HG03342 (cell line): Measurements from ENCODE around the gene TRPM3.

ENCODE experiments used
- ATAC-seq: cut with Tn5 transposase; IDR thresholded peaks from one replicate; pipeline ENCODE4 v1.9.1; 2021; ENCODE audit warnings: mild to moderate bottlenecking, moderate library complexity; ENCODE audit not compliant: unreplicated experiment

TRPM3 gene

GRCh38 chr9:70901746-70902145 lies 219.7 kb downstream of the TRPM3 start:
- ATAC-seq: no peak

GRCh38 chr9:70901013-70901412 lies 220.4 kb downstream of the TRPM3 start:
- ATAC-seq: no peak

DNA sequence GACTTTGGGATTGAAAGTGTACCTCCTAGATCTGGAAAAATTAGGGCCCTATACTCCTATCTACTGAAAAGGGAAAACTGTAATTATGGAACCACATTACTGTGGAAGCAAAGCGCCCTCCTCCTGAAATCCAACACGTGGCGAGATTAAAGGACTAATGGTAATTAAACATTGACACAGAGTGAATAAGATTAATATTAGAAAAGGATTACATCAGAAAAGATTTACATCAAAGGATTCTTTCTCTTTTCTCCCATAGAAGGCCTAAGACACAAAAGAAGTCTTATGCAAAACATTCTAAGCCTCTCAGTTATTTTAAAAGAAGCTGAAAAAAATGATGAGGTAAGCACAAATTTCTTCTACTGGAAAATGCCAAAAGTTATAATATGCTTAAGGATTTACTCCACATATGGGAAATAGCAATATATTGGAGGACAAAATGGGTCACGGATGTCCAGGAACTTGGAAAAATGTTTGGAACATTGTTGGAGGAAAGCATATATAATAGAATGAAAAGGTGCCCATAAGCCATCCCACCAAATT lies 227.8 kb downstream of the TRPM3 start:
- ATAC-seq: no peak

- ATAC-seq: no peak
Measured at GRCh38 chr9:70888471-70888870, 232.9 kb downstream of the TRPM3 start.

DNA sequence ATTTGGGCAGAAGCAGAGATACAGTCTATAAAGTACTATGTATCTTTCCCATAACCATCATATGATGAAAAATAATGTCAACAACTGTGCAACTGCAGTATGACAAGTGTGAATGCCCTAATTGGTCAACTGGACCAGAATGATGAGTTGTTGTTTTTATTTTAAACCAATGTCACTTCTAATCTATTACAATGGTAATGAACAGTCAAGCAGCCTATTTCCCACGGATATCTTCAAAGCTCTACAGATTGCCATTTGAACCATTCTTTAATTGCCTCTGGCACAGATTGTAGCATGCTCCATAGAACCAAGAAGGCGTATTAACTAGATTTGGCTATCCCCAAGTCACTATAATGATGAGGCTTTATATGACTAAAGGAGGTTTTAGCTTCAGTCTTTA lies 233.6 kb downstream of the TRPM3 start:
- no peak for ATAC-seq

DNA sequence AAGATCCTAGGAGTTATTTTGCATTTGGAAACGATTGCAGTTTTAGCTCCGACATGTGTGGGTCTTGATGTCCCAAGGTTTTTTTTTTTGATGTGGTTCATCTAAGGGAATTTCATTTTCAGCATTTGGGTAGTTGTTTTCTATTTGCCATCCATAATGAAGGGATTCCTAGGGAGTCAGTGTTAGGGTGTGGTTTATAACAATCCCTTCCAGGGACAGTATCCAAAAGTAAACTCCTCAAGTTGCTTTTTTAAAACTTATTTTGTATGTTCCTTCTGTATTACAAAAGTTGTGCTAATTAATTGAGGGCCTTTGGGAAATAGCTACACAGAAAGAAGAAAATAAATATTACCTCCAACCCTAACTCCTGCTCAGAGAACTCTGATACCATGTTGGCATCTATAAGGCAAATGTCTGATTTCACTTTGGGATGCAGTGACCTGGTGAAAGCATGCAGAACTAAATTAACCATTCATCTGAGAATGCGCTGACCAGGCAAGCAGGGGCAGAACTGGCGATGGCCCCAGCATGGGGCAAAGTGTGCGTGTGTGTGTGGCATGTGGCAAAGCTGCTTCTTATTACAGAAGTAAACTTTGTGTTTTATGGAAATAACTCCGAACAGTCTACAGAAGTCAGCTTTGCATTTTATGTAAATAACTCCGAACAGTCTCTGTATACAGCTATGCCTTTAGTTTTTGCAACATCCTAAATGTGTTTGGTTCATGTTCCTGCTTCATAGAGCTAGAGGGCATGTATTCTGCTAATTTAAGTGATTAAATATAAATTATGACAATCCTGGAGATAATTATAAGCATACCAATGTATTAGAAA lies 237.2 kb downstream of the TRPM3 start:
- no peak for ATAC-seq

DNA sequence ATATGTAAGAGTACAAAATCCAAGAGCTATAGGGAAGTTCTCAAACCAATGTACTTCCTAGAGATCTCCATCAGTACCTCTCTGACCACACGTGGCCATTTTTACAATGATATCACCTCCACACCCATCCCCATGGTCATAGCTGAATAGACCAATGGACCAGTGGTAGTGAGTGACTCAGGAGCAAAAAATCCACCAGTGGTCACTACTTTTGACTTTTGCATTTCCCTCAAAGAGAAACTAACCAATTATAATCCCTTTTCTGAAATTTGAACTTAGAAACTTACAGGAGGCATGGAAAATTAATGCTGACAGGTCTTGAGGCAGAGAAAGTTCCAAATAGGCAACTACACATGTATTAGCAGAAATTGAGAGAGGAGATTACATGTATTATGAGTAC lies 238.4 kb downstream of the TRPM3 start:
- ATAC-seq: no peak

DNA sequence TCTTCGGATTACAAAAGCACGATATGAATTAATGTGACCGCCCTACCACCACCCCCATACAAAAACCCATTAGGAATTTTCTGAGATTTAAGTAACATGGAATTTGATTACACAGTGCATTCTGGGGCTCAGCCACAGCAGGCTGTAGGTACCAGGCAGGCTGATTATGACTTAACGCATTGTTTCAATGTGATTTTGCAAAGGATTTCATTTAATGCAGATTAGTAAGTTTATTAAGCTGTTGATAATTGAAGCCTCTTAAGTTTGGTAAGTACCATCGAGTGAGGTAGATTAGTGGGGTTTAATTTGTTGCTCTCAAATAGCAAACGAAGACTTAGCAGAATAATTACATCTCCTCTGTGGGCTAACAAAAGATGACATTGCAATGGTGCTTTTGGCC lies 240.1 kb downstream of the TRPM3 start:
- ATAC-seq: no peak

- no peak for ATAC-seq
Measured at GRCh38 chr9:70880535-70880934, 240.9 kb downstream of the TRPM3 start.

DNA sequence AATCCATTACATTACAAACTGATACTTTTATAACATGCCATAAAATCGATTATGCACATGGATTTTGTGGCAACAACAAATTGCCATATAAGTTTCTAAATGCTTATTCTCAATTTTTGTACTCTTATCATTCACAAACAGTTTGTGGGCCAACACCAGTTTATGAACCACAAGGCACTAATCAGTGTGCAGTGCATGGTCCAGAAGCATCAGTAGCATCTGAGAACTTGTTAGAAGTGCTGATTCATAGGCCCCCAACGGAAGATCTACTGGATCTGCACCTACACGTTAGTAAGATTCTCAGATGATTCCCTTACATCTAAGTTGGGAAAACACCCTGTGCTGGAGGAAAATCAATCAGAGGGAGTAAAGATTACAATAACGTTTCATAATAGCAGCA lies 242.8 kb downstream of the TRPM3 start:
- ATAC-seq: no peak

- ATAC-seq: no peak
Measured at GRCh38 chr9:70874451-70874850, 247.0 kb downstream of the TRPM3 start.

DNA sequence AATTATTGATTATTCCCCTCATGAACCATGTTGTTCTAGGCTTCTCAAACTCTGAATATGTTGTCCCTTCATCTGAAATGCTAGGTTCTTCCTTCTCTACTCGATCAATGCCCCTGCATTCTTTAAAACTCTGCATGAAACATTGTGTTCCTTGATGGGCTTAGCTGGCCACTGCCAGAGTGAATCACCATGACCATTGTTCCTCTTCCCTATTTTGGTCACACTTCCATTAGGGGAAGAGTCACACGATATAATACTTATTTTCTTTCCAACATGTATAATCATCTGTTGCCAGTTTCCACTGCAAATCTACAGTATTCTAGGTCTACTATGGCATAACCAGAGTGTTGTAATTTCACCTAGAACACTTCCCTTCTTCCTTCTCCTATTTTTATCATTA lies 247.9 kb downstream of the TRPM3 start:
- no peak for ATAC-seq

DNA sequence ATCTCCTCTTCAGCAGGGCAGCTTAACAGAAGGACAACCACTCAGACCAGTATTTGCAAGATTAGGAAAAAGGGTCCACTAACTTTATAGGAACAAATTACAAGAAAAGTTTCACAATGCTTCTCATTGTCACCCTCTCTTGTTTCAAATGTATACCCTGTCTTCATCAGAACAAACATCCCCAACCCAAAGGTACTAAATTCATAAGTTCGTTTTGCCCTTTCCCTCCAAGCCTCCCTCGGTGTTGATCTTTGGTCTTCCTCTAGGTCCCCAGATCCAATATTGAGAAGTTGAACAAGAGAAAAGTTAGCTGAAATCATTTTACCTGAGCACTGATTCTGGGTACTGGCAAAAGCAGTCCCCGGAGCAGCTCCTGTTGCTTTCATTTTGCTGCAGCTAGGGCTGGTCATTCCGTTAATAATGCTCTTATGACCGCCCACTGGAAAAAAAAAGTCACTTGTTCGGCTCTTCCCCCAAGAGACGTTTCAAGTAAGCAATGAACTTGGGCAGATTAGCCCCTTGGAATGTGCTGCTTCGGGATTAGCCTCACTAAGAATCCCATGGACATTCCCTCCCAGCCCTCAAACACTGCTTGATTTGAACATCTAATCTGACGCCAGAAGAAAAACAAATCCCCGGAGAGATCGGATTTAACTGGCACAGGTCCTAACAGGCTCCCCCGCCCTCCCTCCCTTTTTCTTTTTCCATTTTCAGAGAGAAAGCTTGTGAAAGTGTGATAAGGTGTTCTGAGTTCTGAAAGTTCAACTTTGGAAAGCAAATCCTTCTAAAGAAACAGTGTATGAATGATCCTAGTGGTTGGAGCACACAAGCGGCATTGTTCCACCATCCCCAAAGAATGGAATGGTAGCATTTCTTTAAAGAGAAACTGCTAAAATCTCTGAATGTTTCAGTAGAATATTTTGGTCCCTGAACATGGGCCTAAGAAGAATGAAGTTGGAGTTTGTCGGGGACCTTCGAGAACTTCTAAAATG lies 252.5 kb downstream of the TRPM3 start:
- no peak for ATAC-seq

GRCh38 chr9:70868041-70868440 lies 253.4 kb downstream of the TRPM3 start:
- ATAC-seq: no peak

DNA sequence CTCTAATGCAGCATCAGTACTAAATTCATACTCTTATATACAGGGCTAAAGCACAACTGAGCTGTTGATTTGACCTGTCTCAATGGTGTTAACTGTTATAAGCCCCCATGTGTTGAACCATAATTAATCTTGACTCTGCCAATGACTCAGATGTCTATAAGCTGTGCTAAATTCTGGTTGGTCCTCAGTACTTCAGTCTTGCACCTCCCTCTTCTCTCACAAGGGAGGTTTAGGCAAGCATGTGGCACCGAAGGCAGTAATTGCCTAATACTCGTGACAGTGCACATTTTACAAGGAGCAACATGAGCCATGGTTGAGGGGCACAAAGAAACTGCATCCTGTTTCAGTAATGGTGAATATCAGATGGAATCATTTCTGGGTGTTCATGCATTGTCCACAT lies 255.9 kb downstream of the TRPM3 start:
- ATAC-seq: no peak

- no peak for ATAC-seq
Measured at GRCh38 chr9:70861797-70862196, 259.6 kb downstream of the TRPM3 start.

- no peak for ATAC-seq
Measured at GRCh38 chr9:70861376-70861775, 260.0 kb downstream of the TRPM3 start.

DNA sequence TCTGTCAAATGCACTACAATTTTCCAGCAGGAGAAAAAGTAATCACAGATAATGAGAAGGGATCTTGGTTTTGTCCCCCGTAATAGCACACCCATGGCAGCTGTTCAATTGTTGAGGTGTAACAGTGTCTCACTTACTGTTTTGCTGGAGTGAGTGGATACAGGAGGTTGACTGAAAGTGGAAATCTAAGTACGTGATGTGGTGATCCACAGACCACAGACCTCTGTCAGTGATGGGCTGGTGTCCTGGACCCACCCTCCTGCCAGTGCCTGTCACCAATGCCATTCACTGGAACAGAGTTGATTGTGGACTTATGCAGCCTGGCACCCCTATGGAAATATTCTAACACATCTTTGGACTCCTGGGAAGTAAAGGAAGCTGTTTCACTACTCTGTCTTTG lies 261.7 kb downstream of the TRPM3 start:
- ATAC-seq: no peak

DNA sequence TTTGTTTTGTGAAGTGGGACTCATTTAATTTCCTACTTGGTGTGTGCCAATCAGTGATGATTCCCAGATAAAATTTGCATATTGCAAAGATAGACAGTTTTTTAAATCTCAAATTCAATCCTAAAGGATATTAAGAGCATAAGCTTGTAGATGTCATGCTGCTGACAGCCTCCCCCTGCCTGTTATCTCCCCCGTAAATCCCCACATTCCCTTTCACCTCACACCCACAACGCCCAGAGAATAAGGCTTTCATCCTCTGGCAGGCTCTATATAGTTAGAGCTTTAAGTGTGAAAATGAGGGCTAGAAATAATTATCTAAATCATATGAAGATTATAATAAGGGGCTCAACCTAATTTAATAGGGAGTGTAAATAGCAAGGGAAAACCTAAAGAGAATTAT lies 265.0 kb downstream of the TRPM3 start:
- no peak for ATAC-seq

DNA sequence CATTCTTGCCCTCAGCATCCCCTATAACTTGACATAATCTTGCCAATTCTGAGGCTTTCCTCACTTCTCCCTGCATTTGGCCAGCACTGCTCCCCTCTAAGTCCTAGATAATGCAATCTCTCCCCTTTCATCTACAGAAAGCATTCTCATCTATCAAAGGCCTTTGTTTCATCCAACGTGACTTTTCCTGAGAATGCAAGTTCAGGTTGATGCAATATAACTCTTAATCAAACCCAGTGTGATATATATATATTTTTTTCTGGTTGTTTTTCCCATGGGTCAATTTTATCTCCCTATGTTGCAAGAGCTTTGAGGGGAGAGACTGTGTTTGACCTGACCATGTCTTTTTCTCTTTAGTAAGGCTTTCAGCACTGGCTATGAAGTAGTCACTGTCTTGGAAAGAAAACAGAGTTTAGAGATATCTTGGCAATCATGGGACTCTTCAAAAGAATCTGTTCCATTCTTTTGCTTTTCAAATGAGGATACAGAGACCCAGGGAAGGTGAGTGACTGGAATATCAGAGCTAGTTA lies 268.6 kb downstream of the TRPM3 start:
- ATAC-seq: no peak

DNA sequence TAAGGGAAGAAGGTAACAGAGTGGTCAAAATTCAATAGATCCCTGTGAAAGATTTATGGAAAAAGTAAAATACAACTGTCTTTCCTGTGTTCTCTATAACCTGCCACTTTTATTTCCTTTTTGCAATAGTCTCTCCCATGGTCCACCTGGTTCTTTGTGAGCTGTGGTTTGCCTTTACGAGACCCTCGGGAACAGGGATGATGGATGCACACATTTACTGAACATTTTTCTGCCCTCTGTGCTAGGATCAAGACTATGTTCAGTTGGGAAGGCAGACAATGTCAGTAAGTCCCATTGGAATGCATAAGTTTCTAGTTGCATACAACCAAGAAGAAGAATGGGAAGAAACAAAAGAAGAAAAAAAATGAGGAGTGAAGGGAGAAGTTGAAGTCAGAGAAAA lies 281.2 kb downstream of the TRPM3 start:
- ATAC-seq: no peak
